GM12864 (cell line): ENCODE results near the gene ALS2CL.
"Not testable (repeated sequence)": the region's sequence is repeated elsewhere in the genome, so short reads cannot be mapped to it uniquely, and the experiment has no call there.

Experiments
- DNase-seq: peaks from one replicate; pipeline ENCODE4 v3.0.0-alpha.2; 2011; ENCODE audit warnings: low read depth
- H3K4me3 ChIP-seq: 2 replicates; pipeline ENCODE4 v1.5.1; 2011; ENCODE audit warnings: mild to moderate bottlenecking, low read depth, low read length, control low read depth
- TF ChIP-seq, protein P1 (sequence below): IDR thresholded peaks from 2 replicates; pipeline ENCODE4 v1.5.1; 2011; ENCODE audit warnings: low read depth, mild to moderate bottlenecking, moderate library complexity, low read length, control low read depth, inconsistent platforms; ENCODE audit errors: missing control alignments

The ALS2CL gene

DNA sequence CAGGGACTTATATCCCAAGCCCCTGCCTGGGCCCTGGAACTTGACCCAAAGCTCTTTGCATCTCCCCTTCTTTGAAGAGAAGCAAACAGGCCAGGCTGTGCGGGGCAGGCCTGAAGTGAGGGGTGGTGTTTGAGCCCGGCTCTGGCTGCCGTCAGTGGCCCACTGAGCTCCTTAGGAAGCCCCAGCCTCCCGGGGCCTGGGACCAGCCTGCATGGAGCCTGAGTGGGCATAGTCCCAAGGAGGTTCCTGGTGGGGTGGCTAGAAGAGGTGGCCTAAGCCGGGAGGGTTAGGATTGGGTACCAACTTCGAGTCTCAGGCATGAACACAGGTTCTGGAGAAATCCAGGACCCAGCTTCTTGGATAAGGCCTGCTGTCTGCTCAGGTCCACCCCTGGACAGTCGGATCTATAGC, 14.1 kb upstream of the ALS2CL start:
- DNase-seq, result no peak
- H3K4me3 ChIP-seq, result no peak overlapping the region
- TF ChIP-seq, protein P1, sequence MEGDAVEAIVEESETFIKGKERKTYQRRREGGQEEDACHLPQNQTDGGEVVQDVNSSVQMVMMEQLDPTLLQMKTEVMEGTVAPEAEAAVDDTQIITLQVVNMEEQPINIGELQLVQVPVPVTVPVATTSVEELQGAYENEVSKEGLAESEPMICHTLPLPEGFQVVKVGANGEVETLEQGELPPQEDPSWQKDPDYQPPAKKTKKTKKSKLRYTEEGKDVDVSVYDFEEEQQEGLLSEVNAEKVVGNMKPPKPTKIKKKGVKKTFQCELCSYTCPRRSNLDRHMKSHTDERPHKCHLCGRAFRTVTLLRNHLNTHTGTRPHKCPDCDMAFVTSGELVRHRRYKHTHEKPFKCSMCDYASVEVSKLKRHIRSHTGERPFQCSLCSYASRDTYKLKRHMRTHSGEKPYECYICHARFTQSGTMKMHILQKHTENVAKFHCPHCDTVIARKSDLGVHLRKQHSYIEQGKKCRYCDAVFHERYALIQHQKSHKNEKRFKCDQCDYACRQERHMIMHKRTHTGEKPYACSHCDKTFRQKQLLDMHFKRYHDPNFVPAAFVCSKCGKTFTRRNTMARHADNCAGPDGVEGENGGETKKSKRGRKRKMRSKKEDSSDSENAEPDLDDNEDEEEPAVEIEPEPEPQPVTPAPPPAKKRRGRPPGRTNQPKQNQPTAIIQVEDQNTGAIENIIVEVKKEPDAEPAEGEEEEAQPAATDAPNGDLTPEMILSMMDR, result no peak

DNA sequence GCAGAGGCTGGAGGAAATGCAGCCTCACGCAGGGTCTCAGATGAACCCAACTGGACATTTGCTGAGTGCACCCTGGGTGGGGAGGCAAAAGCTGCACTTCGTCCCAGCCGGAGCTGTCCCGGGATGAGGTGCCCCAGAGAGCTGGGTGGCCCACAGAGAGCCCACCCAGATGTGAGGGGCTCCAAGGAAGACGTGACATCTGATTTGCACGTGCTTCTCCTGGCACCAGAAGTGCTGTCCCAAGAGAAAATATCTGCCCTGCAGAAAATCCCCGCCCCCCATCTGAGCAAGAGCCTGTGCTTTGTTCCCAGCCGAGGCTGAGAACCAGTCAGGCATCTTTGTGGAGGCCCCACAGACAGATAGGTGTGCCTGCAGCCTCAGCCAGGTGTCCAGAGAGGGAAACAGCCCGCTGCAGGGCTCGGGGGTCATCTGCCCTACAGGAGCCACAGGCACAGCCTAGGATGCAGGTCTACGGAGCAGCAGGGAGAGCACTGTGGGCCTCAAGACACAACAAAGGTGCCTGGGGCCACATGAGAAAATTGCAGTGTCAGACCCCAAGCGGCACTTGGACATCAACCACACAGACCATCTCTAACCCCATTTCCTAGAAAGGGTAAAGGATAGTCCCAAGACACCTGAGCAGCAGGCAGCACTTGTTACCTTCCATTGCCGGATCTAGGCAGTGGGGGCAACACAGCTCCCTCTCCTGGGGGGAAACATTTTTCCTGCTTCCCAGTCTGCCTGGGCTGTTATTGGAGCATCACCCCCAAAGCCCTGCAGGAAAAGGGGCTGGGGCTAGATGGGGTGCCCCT, 13.5 kb upstream of the ALS2CL start:
- no peak for DNase-seq
- H3K4me3 ChIP-seq, result no peak overlapping the region
- TF ChIP-seq, protein P1, result no peak

DNA sequence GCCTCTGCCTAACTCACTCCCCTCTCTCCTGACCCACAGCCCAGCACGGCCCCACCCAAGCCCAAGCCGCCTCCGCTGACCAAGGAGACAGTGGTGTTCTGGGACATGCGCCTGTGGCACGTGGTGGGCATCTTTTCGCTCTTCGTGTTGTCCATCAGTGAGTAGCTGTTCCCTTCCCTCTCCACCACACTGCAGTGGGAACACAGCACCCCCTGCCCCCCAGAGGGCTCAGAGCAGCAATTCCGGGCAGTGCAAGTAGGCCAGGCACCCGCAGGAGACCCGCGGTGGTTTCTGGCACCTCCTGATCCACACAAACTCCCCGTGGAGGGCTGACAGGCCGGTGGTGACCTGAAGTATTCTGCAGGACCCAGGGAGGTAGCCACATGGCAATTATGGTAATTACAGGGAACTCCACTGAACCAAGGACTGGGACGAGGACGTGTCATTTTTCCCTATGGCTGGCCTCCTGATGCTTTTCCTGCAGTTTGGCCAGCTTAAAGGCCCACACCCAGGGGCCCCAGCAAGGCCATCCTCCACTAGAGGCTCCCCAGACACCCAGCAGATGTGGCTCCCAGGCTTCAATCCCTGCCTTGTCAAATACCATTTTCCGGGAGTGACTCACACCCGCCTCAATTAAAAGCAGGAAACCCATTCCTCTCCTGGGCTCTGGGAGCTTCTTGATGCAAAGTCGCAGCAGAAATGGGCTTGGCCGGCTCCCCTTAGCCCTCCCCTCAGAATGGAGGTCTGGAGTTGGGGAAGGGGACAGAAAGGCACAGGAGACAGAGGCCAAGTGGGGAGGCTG, 12.5 kb upstream of the ALS2CL start:
- no peak for DNase-seq
- no peak overlapping the region for H3K4me3 ChIP-seq
- TF ChIP-seq, protein P1, result no peak

DNA sequence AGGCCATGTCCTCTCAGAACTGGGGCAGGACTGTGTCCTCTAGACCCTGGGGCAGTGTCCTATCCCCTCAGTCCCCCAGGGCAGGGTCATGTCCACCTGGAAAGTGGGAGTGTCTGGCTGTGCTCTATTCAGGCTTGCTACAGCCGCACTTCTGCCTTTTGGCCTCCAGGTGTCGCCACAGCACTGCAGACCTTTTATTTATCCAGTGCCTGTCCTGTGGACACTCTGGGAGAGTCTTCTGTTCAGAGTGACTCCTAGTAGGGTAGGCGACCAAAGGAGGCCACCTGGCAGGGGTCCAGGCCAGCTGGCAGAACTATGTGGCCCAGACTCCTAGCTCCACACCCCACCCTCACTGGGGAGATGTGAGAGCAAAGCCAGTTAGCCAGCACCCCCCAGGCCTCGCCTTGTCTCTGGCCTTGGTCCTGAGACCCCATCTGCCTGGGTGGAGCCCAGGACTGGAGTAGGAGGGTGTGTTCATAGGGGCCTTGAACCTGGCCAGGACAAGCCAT, 11.6 kb upstream of the ALS2CL start:
- no peak overlapping the region for H3K4me3 ChIP-seq
- no peak for DNase-seq
- TF ChIP-seq, protein P1, result peak; percentile 96

DNA sequence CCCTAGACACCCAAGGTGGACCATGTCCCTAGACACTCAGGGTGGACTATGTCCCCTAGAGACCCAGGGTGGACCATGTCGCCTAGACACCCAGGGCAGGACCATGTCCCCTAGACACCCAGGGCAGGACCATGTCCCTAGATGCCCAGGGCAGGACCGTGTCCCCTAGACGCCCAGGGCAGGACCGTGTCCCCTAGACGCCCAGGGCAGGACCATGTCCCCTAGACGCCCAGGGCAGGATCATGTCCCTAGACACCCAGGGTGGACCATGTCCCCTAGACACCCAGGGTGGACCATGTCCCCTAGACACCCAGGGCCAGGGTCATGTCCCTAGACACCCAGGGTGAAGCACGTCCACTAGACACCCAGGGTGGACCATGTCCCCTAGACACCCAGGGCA, 10.9 kb upstream of the ALS2CL start:
- DNase-seq, H3K4me3 ChIP-seq: not testable (repeated sequence)

DNA sequence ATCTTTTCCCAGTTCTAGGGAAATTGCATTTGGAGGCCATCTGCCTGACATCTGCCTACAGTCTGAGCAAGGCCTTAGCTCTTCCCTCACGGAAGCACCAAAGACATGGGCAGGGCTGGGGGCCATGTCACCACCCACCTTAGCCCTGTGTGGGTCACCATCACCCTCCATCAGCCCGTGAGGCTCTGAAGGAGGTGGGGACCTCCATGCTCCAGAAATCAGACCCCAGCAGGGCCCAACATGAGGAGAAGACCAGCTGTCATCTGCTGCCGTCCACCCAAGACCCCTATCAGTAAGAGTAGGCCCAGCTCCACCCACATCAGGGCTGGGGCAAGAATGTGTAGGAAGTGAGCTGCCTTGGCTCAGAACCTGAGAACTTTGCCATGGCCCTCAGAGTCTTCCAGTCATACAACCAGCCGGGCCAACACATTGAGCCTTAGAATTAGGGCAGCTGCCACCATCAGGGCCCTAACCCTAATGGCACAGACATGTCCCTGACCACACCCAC, 9.6 kb upstream of the ALS2CL start:
- no peak overlapping the region for H3K4me3 ChIP-seq
- no peak for DNase-seq
- TF ChIP-seq, protein P1, result no peak

DNA sequence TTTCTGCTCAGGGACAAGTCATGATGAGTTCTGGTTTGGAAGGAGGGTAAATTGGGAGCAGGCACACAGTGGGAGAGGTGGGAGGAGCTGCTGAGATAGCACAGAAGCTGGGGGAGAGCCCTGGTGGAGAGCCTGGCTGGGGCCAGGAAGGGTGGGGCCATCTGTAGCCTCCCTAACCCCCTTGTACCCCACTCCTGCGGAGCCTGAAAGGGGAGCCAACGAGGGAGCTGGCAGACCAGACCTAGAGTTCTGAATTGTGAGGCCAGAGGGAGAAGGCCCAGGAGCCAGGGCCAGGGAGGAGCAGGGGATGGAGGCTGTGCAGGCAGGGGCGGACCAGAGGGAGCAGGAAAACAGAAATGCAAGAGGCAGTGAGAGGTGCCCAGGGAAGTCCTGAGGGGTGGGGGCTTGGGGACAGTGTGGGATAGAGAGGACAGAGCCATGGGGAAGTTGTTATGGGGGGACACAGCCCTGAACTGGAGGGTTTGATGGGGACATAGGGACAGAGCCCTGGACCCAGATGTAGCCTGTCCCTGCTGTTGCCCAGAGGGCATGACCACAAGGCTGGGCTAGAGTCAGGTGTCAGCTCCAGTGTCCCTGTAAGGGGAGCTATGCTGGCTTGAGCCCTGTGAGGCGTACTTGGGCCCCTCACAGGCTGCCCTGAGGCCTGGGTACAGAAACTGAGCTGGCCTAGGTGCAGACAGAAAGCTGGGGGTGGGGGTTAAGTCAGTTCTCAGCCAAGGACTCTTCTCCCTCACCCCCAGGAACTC, 8.9 kb upstream of the ALS2CL start:
- DNase-seq, result no peak
- TF ChIP-seq, protein P1, result no peak
- no peak overlapping the region for H3K4me3 ChIP-seq
